Activated T-helper 1 cell treated with Interleukin-2 at 50 U/mL for 16 hours (primary cell): Measurements from ENCODE around the gene BCL2L12.

Experiments
- DNase-seq: peaks from one replicate; pipeline ENCODE4 v3.0.0-alpha.2; 2020; ENCODE audit warnings: low read depth

Gene BCL2L12

DNA sequence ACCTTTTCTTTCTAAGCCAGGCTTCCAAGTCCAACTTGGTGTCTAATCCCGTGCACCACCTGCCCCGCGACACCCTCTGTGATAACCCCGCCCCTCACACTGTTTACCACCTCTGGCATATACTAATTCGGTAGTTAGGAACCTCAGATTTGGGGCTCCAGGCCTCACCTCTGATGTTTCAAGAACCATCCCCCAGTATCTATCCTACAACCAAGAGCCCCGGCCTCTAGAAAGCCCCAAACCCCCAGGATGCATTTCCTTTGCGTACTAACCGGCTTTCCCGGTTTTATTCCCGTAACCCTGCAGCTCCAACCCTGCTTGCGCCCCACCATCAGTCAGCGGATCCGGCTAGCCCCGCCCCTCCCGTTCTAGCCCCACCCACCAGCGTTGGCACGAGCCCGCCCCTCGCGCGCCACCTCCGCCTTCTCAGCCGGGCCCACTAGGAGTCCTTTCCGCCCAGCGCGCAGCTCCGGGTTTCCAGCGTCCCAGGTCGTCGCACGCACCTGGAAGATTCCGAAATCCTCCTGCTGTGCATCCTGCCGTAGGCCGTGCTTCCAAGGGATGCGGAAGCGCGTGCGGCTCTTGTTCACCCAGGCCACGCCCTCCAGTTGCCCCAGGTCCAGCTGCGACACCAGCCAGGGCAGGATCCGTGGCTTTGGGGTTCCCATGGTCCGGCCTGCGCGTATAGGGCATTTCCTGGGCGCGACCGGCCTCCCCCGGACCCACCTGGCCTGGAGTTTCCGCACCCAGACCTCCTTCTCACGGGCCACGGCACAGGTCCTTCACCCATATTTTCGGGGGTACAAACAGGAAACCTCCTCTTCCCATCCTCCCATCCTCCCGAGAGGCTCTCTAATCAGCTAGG, 1.3 kb upstream of the BCL2L12 start:
- peak; percentile 84 for DNase-seq

DNA sequence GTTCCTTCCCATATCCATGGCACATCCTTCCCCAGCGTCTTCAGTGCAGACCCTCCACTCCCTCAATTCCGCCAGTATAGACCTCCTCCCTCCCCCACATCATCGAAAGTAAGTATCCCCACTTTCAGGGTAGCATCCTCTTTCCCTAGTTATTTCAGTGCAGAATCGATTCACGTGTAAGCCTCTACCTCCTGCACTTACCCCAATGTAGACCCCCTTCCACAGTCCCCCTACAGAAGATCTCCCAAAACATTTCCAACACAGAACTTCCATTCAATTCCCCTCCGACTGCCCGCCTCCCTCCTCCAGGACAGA, 740 bp upstream of the BCL2L12 start:
- no peak for DNase-seq

DNA sequence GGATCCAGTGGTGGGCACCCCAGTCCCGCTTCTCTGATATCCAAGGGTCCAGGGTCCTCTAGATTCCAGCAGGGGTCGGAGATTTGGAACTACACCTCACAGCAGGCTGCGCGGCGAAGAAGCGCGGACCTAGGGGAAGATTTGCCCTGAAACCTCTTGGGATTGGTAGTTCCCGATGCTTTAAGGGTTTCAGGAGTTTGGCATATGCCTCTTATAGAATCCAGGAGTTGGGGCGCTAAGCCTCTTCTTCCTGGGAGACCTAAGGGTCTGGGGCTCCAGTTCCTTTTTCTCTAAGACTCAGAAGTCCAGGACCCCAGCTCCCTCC, 349 bp downstream of the BCL2L12 start:
- no peak for DNase-seq

DNA sequence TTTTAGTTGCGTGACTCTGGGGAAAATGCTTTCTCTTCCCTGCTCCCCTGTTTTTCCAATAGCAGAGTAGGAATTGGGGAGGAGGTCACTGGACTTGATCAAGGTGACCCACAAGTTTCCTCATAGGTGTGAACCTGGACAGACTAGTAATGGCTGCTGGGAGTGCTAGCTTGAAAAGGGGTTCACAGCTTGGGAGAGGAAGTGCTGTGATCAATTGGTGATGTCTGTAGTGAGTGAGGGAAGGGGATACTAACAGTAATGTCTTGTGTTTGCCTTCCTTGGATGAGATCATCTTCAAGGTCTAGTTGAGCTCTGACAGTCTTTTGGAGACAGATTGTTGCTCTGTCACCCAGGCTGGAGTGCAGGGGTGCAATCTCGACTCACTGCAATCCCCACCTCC, 1.7 kb downstream of the BCL2L12 start:
- DNase-seq = no peak

DNA sequence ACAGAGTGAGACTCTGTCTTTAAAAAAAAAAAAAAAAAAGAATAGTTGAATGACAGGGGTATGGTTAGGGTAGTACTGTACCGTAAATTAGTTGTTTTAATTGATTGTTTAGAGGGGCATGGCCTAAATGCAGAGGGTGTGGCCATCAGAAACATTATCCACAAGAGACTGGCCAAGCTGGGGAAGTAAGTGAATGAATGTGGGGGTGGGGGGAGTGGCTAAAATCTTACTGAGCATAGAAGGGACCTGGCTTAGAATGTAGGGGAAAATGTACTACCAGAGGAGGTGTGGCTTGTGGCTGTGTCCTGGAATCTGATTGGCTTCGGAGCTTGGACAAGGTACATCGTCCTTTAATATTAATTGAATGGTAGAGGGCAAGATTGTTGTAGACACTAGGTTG, 3.8 kb downstream of the BCL2L12 start:
- DNase-seq = no peak

DNA sequence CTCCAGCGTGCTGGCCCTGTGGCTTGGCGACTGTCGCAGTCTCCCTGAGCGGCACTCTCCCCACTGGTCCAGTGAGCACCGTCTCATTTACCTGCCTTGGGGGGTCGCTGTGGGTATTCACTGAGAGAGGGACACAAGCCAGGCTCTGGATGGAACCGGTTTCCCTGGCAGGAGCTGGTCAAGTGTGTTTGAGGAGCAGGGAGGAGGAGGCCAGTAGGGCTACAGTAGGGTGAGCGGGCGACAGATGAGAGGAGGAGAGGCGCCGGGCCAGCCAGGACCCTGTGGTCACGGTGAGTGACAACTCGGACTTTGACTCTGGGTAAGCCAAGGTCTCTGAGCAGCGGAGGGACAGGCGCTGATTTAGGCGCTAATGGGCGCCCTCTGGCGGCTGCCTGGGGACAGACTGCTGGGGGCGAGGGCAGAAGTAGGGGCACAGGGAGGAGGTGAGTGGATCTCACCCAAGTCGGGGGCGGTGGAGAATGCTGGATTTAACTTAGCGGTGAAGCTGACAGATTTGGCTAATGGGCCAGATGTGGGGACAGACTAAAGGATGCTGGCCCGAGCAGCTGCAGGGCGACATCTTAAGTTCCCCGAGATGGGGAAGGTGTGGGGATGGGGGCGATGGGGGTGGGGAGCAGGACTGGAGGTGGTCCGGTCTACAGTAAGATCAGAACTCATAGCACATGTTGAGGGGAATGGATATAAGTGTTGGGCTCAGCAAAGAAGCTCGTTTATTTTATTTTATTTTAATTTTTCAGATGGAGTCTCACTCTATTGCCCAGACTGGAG, 6.6 kb downstream of the BCL2L12 start:
- peak; percentile 60 for DNase-seq

DNA sequence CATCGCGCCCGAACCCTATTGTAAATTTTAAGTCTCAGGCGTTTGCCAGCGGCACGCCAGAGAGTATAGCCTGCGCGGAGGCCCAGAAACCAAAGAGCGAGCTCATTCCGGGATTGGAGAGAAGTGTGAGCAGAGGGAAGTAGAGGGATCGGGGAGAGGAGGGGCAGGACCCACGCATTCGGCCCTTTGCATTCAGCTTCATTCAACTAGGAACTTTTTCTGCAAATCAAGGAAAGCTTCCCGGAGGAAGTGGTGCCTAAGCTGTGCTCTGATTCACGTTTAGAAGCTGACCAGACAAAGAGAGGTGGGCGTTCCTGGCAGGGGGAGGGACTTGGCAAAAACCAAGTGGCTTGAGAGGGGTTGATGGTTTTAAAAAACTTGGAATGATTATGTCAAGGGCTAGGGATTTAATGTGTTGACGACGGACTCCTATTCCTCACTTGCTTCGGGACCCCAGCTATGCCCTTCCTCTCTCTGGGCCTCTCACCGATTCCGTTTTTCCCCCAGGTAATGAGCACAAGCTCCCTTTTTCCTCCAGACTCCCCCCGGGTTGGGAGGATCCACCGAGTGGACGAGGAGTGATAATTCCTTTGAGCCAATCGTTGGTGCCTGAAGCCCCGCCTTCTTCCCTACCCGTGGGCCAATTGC, 10.5 kb downstream of the BCL2L12 start:
- no peak for DNase-seq

DNA sequence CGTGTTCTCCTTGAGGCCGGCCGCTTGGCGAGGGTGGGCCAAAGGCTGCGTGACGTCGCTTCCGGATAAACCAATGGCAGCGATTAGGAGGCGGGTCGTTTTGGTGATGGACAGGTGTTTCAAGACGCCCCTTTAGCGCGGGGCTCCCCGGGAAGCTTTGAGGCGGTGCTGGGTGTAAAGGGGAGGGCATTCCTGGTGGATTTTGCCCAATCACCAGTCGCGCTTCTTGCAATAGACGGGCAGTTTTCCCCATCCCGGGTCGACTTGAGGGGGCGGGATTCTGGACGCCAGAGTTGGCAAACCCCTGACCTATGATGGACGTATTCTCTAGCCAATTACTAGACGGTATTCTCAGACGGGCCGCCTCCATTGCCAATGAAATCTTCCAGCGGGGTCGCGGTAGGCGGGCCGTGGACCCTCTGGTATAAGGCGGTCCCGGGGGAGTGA, 11.1 kb downstream of the BCL2L12 start:
- DNase-seq = peak; percentile 95

DNA sequence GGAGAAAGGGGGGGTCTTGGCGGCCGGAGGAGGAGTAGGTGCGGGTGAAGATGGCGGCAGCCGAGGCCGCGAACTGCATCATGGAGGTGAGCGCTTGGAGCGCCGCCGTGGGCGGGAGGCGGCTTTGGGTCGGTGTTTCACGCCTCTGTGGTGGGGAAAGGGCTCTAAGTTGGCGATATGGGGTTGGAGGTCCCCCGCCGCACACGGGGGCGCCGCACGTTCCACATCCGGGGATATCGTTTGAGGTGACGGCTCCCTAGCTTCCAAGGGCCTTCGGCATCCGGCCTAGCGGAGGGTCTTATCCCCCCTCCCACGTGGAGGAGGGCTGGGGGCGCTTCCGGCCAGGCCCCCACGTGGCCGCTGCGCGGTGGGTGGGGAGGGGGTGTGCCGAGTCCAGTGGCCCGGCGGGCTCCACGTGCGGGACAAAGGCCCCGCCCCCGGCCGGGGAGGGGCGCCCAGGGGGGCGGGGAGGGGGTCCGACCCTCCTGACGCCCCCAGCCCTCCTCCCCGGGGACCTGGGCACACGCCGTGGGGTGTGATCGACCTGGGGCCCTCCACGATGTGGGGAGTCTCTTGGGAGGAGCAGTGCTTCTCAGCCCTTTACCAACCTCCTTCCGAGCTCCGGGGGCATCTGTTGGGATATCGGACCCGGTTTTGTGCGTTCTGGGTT, 11.6 kb downstream of the BCL2L12 start, which contains the start of gene PRMT1:
Gene PRMT1, plus strand, starts transcription at position 41 of the 670 bp plus-strand sequence. Its CDS starts 10 bp downstream, at position 51.
- peak; percentile 27 for DNase-seq

DNA sequence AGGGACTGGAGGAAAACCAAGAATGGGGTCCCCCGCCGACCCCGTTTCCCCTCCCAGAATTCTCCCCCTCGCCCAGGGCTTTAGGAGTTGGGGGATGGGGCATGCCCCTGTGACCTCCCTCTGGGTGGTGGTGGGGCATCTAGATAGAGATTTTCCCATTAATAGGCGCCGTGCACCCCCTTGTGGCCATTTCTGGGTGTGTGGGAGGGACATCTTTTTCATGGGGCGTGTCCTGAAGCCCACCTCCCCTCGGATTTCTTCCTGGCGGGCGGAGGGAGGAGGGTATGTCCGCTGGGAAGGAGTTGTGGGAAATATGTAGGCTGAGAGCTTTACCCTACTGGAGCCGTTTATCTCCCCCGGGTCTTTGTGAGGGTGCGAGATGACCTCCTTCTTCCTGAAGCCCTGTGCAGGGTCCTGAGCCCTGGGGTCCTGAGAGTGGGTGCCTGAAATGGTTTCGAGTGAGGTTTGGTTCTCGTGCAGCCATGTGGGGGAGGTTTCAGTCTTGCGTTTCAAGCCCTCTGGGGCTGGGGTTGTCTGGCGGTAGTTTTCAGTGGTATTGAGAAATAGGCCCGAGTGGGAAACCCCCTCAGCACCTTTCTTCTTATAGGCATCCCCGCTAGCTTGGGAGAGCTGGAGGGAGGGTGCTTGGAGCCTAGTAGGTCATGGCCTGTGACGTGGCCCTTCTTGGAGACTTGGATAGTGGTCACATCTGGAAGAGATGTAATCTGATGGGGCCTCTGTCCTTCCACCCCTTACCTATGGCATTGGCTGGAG, 12.4 kb downstream of the BCL2L12 start:
- DNase-seq = peak; percentile 66

DNA sequence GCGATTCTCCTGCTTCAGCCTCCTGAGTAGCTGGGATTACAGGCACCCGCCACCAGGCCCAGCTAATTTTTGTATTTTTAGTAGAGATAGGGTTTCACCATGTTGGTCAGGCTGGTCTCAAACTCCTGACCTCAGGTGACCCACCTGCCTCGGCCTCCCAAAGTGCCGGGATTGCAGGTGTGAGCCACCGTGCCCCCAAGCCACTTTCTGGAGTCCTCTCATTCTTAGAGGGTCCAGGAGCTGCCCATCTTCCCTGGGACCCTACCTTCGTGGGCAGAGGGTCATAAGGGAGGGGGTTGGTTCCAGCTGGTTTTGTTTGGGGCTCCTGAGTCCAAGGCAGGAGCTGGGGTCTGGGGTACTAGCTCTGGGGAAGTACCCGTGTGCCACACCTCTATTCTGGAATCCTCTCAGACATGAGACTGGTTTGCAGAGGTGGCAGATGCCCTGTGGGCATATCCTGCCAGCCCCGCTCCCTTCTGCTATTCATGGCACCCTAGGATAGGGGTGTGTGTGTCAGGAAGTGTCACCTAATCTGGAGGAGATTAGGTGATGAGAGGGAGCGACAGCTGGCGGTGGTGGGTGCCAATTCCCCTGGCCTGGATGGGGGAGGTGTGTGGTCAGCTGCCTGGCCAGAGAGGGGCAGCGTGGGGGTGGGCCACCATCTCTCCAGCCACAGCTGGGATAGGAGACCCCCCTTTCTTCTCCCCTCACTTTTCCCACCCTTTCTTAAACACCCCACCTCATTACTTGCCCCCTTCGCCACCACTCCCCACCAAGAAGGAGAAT, 13.4 kb downstream of the BCL2L12 start:
- DNase-seq = no peak

DNA sequence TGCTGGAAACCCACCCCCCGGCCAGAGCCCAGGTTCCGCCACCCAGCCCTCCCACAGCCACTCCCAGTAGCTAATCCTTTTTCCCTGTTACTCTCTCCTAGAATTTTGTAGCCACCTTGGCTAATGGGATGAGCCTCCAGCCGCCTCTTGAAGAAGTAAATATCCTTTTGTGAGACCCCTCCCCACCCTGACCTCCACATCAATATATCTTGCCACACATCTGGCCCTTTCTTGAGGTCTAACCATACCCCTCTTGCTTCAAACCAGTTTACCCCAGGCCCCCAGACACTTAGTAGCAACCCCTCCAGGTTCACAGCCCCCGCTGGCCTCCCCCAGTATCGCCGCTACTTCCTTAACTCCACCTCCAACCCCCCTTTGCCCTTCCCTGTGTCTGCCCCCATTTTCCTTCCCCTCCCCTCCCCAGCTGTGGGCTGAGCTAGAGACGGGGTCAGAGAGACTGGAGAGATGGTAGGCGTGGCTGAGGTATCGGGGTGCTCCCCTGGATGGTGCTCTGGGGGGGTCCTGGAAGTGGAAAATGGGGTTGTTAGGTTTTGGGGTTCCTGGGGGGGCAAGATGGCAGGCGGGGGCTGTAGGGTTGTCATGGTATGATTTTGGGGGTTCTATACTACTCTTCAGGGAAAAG, 14.2 kb downstream of the BCL2L12 start:
- no peak for DNase-seq

DNA sequence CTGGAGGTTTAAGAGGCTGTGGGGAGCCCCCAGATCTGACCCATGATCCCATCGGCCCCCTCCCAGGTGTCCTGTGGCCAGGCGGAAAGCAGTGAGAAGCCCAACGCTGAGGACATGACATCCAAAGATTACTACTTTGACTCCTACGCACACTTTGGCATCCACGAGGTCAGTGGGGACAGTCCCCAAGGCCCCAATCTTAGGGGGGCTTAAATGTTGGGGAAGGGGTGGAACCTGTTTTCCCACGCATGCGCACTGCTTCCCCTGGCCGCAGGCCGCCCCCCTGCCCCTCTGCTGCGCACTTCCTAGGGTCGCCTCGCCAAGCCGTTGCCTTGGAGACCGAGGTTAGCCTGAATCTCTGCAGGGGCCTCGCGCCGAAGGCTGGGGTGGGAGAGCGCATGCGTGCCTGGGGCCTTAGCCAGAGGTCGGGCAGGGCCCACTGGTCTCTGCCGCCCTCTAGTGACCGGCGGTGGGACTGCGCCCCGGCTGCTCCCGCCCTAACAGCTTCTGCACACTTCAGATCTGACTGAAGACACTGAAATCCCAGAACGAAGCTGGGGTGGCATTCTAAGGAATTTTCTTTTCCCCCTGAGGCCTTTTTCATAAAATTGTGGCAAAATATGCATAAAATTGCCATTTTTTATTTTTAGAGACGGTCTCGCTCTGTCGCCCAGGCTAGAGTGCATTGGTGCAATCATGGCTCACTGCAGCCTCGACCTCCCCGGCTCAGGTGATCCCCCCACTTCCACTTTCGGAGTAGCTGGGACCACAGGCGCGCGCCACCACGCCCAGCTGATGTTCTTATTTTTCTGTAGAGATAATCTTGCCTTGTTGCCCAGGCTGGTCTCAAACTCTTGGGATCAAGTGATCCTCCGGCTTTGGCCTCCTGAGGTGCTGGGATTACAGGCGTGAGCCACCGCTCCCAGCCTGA, 15.0 kb downstream of the BCL2L12 start:
- peak; percentile 91 for DNase-seq

DNA sequence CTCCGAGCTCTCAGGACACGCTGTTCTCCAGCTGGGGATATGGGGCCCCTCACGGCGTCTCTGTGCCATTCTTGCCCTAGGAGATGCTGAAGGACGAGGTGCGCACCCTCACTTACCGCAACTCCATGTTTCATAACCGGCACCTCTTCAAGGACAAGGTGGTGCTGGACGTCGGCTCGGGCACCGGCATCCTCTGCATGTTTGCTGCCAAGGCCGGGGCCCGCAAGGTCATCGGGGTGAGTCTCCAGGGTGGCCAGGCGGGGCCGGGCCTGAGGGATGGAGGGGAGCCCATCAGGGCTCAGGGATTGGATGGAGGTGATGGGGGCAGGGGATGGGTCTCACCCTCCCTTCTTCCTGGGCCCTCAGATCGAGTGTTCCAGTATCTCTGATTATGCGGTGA, 16.1 kb downstream of the BCL2L12 start:
- no peak for DNase-seq

DNA sequence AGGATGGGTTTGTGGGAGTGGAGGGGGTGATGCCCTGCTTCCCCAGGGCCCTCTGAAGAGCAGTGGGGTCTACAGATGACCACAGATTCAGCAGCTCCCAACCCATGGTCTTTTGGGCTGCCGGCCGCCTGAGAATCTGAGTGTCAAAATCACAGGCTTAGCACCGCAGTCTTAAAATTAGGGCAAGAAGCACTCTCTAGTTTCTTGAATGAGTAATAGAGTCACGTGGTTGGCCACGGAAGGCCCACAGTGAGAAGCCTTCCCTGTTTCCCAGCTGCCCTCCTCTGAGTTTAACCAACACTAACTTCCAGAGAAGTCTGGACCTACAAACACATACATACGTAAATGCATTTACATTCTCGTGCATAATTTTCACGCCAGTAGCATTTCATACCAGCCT, 16.5 kb downstream of the BCL2L12 start:
- DNase-seq = no peak

DNA sequence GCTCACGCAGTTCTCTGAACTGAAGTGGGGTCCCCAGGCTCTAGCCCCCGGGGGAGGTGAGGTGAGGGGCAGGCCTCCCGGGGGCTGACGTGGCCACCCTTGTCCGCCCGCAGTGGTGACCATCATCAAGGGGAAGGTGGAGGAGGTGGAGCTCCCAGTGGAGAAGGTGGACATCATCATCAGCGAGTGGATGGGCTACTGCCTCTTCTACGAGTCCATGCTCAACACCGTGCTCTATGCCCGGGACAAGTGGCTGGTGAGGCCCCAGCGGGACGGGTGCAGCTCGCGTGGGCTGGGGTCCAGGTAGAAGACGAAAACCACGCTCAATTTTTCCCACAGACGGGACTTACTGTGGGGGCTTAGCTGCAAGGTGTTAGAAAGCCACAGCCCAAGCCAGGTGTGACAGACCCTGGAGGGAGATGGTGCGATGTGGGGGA, 18.1 kb downstream of the BCL2L12 start:
- DNase-seq = no peak

DNA sequence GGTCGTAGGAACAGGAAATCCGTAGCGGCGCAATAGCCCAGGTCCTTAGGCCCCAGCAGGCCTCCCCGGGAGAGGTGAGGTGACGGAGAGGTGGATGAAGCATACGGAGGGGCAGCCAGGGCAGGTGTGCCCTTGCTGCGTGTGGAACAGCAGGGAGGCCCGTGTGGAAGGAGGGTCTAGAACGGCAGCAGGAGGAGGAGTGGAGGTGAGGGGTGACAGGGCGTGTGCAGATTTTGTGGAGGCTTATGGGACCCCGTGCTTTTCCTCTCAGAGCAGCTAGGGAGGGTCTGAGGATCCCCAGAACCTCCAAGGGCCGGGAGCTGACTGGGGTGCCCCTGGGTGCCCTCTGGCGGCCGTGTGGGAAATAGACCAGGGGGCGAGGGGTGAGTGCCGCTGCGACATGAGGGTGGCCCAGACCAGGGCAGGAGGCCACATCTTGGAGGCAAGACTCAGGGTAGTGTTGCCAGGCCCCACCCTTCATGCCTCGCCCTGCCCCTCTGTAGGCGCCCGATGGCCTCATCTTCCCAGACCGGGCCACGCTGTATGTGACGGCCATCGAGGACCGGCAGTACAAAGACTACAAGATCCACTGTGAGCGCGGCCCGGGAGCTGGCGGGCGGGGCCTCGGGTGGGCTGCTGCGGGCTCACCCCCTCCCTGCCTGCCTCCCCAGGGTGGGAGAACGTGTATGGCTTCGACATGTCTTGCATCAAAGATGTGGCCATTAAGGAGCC, 18.7 kb downstream of the BCL2L12 start:
- DNase-seq = no peak

DNA sequence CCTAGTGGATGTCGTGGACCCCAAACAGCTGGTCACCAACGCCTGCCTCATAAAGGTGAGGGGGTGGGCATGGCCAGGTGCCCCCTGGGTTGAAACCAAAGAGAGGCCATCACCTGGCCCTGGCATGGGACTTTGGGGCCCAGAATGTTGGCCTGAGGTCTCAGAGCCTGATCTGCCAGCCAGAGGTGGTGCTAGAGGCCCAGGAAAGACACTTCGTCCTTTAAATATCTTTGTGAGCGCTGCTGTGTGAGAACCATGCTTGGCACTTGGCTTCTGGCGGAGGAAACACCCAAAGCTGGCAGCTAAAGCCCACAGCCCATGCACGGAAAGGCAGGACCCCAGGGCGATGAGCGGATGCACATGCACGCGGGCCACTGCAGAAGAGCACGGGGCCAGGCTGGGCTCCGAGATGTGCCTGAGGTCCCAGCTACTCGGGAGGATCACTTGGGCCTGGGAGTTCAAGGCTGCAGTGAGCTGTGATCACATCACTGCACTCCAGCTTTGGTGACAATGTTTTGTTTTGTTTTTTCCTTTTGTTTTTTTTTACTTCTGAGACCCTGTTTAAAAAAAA, 19.3 kb downstream of the BCL2L12 start:
- DNase-seq = no peak
